Prostate gland (tissue), 2 donors: ENCODE results near the gene HADH.

Source experiments
- POLR2A ChIP-seq: fragments of 450-650 bp; IDR thresholded peaks from one replicate; pipeline ENCODE4 v1.6.1; 2016; ENCODE audit warnings: antibody characterized with exemption, mild to moderate bottlenecking
- POLR2AphosphoS5 ChIP-seq: sonication (generic); formaldehyde crosslinking; IDR thresholded peaks from one replicate; pipeline ENCODE4 v1.6.1; 2017; ENCODE audit warnings: antibody characterized with exemption
- TF ChIP-seq, protein P1 (sequence below), 4 experiments: fragments of 200-600 bp in 2 of 4; fragments of 450-650 bp in 2 of 4; sonication (generic) in 2 of 4; IDR thresholded peaks; 1 replicate in 3 of 4; 2 replicates in 1 of 4; pipeline ENCODE4 v1.5.1; 2016 to 2019; ENCODE audit warnings: antibody characterized with exemption in 4 of 4, mild to moderate bottlenecking in 2 of 4, moderate library complexity in 2 of 4

DNA sequence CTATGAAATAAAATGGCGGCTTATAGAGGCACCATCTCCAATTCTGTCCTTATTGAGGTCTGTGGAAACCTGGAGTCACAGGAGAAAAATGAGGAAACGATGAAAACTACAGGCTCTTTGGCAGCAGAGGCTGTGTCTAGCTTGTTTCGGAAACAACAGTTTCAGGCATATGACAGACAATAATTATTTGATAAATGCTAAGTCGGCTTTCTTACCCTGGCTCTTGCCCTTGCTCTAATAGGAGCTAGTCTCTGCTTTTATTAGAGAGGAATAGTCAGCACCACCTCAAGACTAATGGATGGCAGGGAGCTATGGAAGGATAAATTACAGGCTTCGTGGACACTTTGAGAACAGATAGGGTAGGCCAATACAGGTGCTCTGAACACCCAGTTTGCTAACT is 24.3 kb downstream of the HADH start:
- no peak for TF ChIP-seq POLR2A
- TF ChIP-seq POLR2AphosphoS5 = no peak
- TF ChIP-seq, protein P1, sequence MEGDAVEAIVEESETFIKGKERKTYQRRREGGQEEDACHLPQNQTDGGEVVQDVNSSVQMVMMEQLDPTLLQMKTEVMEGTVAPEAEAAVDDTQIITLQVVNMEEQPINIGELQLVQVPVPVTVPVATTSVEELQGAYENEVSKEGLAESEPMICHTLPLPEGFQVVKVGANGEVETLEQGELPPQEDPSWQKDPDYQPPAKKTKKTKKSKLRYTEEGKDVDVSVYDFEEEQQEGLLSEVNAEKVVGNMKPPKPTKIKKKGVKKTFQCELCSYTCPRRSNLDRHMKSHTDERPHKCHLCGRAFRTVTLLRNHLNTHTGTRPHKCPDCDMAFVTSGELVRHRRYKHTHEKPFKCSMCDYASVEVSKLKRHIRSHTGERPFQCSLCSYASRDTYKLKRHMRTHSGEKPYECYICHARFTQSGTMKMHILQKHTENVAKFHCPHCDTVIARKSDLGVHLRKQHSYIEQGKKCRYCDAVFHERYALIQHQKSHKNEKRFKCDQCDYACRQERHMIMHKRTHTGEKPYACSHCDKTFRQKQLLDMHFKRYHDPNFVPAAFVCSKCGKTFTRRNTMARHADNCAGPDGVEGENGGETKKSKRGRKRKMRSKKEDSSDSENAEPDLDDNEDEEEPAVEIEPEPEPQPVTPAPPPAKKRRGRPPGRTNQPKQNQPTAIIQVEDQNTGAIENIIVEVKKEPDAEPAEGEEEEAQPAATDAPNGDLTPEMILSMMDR (IDR thresholded peaks at IDR 0.05) = no peak
